Neuronal stem cell (in vitro differentiated cells): ENCODE data around the gene TMC7. TPM values are rescaled to one million over a fixed set of nuclear protein-coding genes. Genes with fewer than 3 reads are reported as not detected.
A peak's percentile ranks its signal among the peaks of the same experiment; 100 is the strongest.

Source experiments
- DNase-seq: peaks from one replicate; pipeline ENCODE4 v3.0.0-alpha.2; 2013; ENCODE audit warnings: low spot score
- H2AFZ ChIP-seq: one replicate; pipeline ENCODE4 v1.6.1; 2013; ENCODE audit warnings: mild to moderate bottlenecking, low read length, inconsistent platforms
- H2AK5ac ChIP-seq: 2 replicates; pipeline ENCODE4 v1.6.1; 2013; ENCODE audit warnings: low read depth, mild to moderate bottlenecking, inconsistent platforms, low read length, moderate library complexity, mixed read lengths
- H2BK120ac ChIP-seq: 2 replicates; pipeline ENCODE4 v1.6.1; 2013; ENCODE audit warnings: low read depth, mild to moderate bottlenecking, inconsistent platforms, low read length, moderate library complexity, mixed read lengths
- H2BK12ac ChIP-seq: one replicate; pipeline ENCODE4 v1.6.1; 2013; ENCODE audit warnings: low read length, inconsistent platforms
- H2BK15ac ChIP-seq: 2 replicates; pipeline ENCODE4 v1.6.1; 2013; ENCODE audit warnings: mild to moderate bottlenecking, low read length, inconsistent platforms, mixed read lengths
- H2BK5ac ChIP-seq: one replicate; pipeline ENCODE4 v1.6.1; 2013; ENCODE audit warnings: inconsistent platforms, mild to moderate bottlenecking, low read length, moderate library complexity
- H3K14ac ChIP-seq: one replicate; pipeline ENCODE4 v1.6.1; 2013; ENCODE audit warnings: low read length, inconsistent platforms
- H3K18ac ChIP-seq: 2 replicates; pipeline ENCODE4 v1.6.1; 2013; ENCODE audit warnings: low read length, inconsistent platforms
- H3K23ac ChIP-seq: 2 replicates; pipeline ENCODE4 v1.6.1; 2013; ENCODE audit warnings: low read depth, mild to moderate bottlenecking, mixed read lengths, low read length, inconsistent platforms; ENCODE audit not compliant: poor library complexity
- H3K27ac ChIP-seq: replicated peaks from 3 replicates; pipeline ENCODE4 v1.5.1; 2013; ENCODE audit warnings: low read length, inconsistent platforms
- H3K27me3 ChIP-seq, 3 experiments: 2 replicates each; pipeline ENCODE4 v1.6.1; 2013; ENCODE audit warnings: low read length in 3 of 3, mild to moderate bottlenecking in 2 of 3, inconsistent platforms in 1 of 3, low read depth in 1 of 3, mixed read lengths in 1 of 3, moderate library complexity in 1 of 3; ENCODE audit not compliant: control insufficient read depth in 3 of 3, insufficient read depth in 3 of 3
- H3K36me3 ChIP-seq, 2 donors: replicated peaks in 1 of 2; 2 replicates each; pipeline ENCODE4 v1.6.1; 2013; ENCODE audit warnings: low read length in 2 of 2; ENCODE audit not compliant: control insufficient read depth in 2 of 2, insufficient read depth in 2 of 2
- H3K4ac ChIP-seq: 2 replicates; pipeline ENCODE4 v1.6.1; 2013; ENCODE audit warnings: inconsistent platforms, mild to moderate bottlenecking, low read length, moderate library complexity
- H3K4me1 ChIP-seq, 2 donors: 1 replicate in 1 of 2; 2 replicates in 1 of 2; pipeline ENCODE4 v1.6.1; 2013; ENCODE audit warnings: low read length in 2 of 2, low read depth in 1 of 2; ENCODE audit not compliant: control insufficient read depth in 2 of 2, insufficient read depth in 1 of 2
- H3K4me2 ChIP-seq: one replicate; pipeline ENCODE4 v1.6.1; 2013; ENCODE audit warnings: mild to moderate bottlenecking, low read length, inconsistent platforms; ENCODE audit not compliant: insufficient read depth, poor library complexity, severe bottlenecking
- H3K4me3 ChIP-seq, 2 donors: 2 replicates each; pipeline ENCODE4 v1.5.1; 2013; ENCODE audit warnings: low read length in 2 of 2, mild to moderate bottlenecking in 2 of 2, inconsistent platforms in 1 of 2, moderate library complexity in 1 of 2
- H3K79me1 ChIP-seq: one replicate; pipeline ENCODE4 v1.6.1; 2013; ENCODE audit warnings: low read depth, mild to moderate bottlenecking, inconsistent platforms, low read length, moderate library complexity
- H3K9ac ChIP-seq: one replicate; pipeline ENCODE4 v1.6.1; 2013; ENCODE audit warnings: mild to moderate bottlenecking, low read depth, low read length, inconsistent platforms; ENCODE audit not compliant: poor library complexity
- H3K9me3 ChIP-seq, 2 donors: replicated peaks in 1 of 2; 2 replicates each; pipeline versions ENCODE3 to v1.6.1; 2013; ENCODE audit warnings: low read length in 2 of 2, mild to moderate bottlenecking in 2 of 2, inconsistent platforms in 1 of 2, low read depth in 1 of 2, mixed read lengths in 1 of 2, moderate library complexity in 1 of 2; ENCODE audit not compliant: control insufficient read depth in 2 of 2, insufficient read depth in 1 of 2
- H4K8ac ChIP-seq: one replicate; pipeline ENCODE4 v1.6.1; 2013; ENCODE audit warnings: low read depth, mild to moderate bottlenecking, inconsistent platforms, low read length, moderate library complexity
- H4K91ac ChIP-seq: one replicate; pipeline ENCODE4 v1.6.1; 2013; ENCODE audit warnings: low read length, low read depth, mild to moderate bottlenecking, inconsistent platforms; ENCODE audit not compliant: poor library complexity
- WGBS, 2 donors: extraction: QIAGEN DNeasy Blood & Tissue Kit; methylation state at CpG; one replicate each; pipeline ENCODE4 v1.1.7; 2013; ENCODE audit warnings: missing lambda C conversion rate in 2 of 2, mixed read lengths in 1 of 2; ENCODE audit not compliant: insufficient read length in 2 of 2, insufficient replicate concordance in 1 of 2; ENCODE audit errors: extremely low coverage in 2 of 2; 5-methylcytosine and 5-hydroxymethylcytosine counted together
- polyA plus RNA-seq, 2 experiments: library from polyadenylated mRNA; stranded (reverse); fragments of 200-250 nt; gene quantifications; one replicate each; pipeline ENCODE4 v1.2.3, GENCODE V29; 2013

Gene TMC7
- 6.0 TPM for polyA plus RNA-seq (2013, experiment 1 of 2)
- 6.2 TPM for polyA plus RNA-seq (2013, experiment 2 of 2)

- H2BK5ac ChIP-seq: no peak within 1 kb of the TSS
- peak within 1 kb of the TSS; percentile 66 for H3K4me2 ChIP-seq
- no peak within 1 kb of the TSS for H2BK15ac ChIP-seq
- no peaks in the 10 kb centered on the region for H3K27me3 ChIP-seq
- WGBS, 2 donors: no CpG with 5 or more reads among the region's 64 CpGs
- H4K91ac ChIP-seq: no peak within 1 kb of the TSS
- H3K4me3 ChIP-seq: peak within 1 kb of the TSS; percentile 60 to 93
- no peaks in the 10 kb centered on the region for H3K79me1 ChIP-seq
- no peak within 1 kb of the TSS for H3K14ac ChIP-seq
- H4K8ac ChIP-seq: no peak within 1 kb of the TSS
- H2AFZ ChIP-seq: peak within 1 kb of the TSS; percentile 96
- H2BK12ac ChIP-seq: no peak within 1 kb of the TSS
- peak within 1 kb of the TSS; percentile 99 for H3K9ac ChIP-seq
- peak within 1 kb of the TSS; percentile 99 for H3K18ac ChIP-seq
- H3K36me3 ChIP-seq: no peaks in the 10 kb centered on the region
- H3K27ac ChIP-seq: no peak within 1 kb of the TSS
- no peak within 1 kb of the TSS for H2BK120ac ChIP-seq
- no peak within 1 kb of the TSS for H3K4ac ChIP-seq
- peaks cover 0 to 2% of the 10 kb centered on the region in 2 donors for H3K4me1 ChIP-seq
- peak within 1 kb of the TSS; percentile 87 for H3K23ac ChIP-seq
- DNase-seq: peak; percentile 88
- H3K9me3 ChIP-seq: no peaks in the 10 kb centered on the region
- no peak within 1 kb of the TSS for H2AK5ac ChIP-seq
Measured at GRCh38 chr16:18983565-18984434, at the start of gene TMC7. TSS of gene TMC7 (plus strand) at chr16:18983934. CDS start at chr16:18984064, 130 bp downstream.

GRCh38 chr16:18936727-18937340 is 46.9 kb upstream of the TMC7 start:
- no peak overlapping the region for H3K4me3 ChIP-seq
- H3K27me3 ChIP-seq: no peaks in the 10 kb centered on the region
- H2BK120ac ChIP-seq: no peak overlapping the region

GRCh38 chr16:18937390-18937789 is 46.3 kb upstream of the TMC7 start:
- no peak overlapping the region for H2AK5ac ChIP-seq
- no peak overlapping the region for H4K8ac ChIP-seq

More at GRCh38 chr16:18936727-18937340, 46.9 kb upstream of the TMC7 start:
- Histone ChIP-seq H3K4me2 (no peak overlapping the region), H2BK12ac (no peak overlapping the region), H2AFZ (no peak overlapping the region), H3K18ac (no peak overlapping the region), H2BK15ac (no peak overlapping the region), H2AK5ac (no peak overlapping the region), H3K23ac (no peak overlapping the region), H3K79me1 (no peaks in the 10 kb centered on the region), H3K36me3 (no peaks in the 10 kb centered on the region), H3K9me3 (no peaks in the 10 kb centered on the region), H3K27ac (no peak overlapping the region), H4K91ac (no peak overlapping the region), H3K4ac (no peak overlapping the region), H3K4me1 (peaks cover 0 to 5% of the 10 kb centered on the region in 2 donors), H3K9ac (no peak overlapping the region), H4K8ac (no peak overlapping the region), H3K14ac (no peak overlapping the region), H2BK5ac (no peak overlapping the region)
- DNase-seq: no peak
- WGBS, 2 donors: no CpG with 5 or more reads among the region's 7 CpGs

GRCh38 chr16:18938986-18939385 is 44.7 kb upstream of the TMC7 start:
- no peak overlapping the region for H3K18ac ChIP-seq
- H2BK12ac ChIP-seq: no peak overlapping the region
- H3K9ac ChIP-seq: no peak overlapping the region
- no peak overlapping the region for H2BK120ac ChIP-seq
- H3K79me1 ChIP-seq: no peaks in the 10 kb centered on the region
- H3K27me3 ChIP-seq: no peaks in the 10 kb centered on the region
- H3K9me3 ChIP-seq: no peaks in the 10 kb centered on the region
- H2AFZ ChIP-seq: no peak overlapping the region
- H2BK5ac ChIP-seq: no peak overlapping the region
- no peak overlapping the region for H4K8ac ChIP-seq
- H3K4me3 ChIP-seq: no peak overlapping the region
- H3K4me2 ChIP-seq: no peak overlapping the region
- H3K4ac ChIP-seq: no peak overlapping the region
- DNase-seq: no peak
- H3K27ac ChIP-seq: no peak overlapping the region
- H3K14ac ChIP-seq: no peak overlapping the region
- H2AK5ac ChIP-seq: no peak overlapping the region
- H3K23ac ChIP-seq: no peak overlapping the region
- H3K4me1 ChIP-seq: no peaks in the 10 kb centered on the region
- H2BK15ac ChIP-seq: no peak overlapping the region
- H3K36me3 ChIP-seq: no peaks in the 10 kb centered on the region
- no CpG with 5 or more reads among the region's 9 CpGs for WGBS, 2 donors
- no peak overlapping the region for H4K91ac ChIP-seq

More at GRCh38 chr16:18937390-18937789, 46.3 kb upstream of the TMC7 start:
- H3K14ac ChIP-seq: no peak overlapping the region
- H3K4me3 ChIP-seq: no peak overlapping the region
- no peak for DNase-seq
- H4K91ac ChIP-seq: no peak overlapping the region
- H3K27ac ChIP-seq: no peak overlapping the region
- no peak overlapping the region for H2BK120ac ChIP-seq
- no peak overlapping the region for H2BK12ac ChIP-seq
- H3K79me1 ChIP-seq: no peaks in the 10 kb centered on the region
- H2BK5ac ChIP-seq: no peak overlapping the region
- H3K18ac ChIP-seq: no peak overlapping the region
- no peak overlapping the region for H3K4me2 ChIP-seq
- no peak overlapping the region for H2AFZ ChIP-seq
- no peak overlapping the region for H3K23ac ChIP-seq
- no peak overlapping the region for H2BK15ac ChIP-seq
- no peaks in the 10 kb centered on the region for H3K36me3 ChIP-seq
- H3K27me3 ChIP-seq: no peaks in the 10 kb centered on the region
- no peak overlapping the region for H3K9ac ChIP-seq
- no peaks in the 10 kb centered on the region for H3K9me3 ChIP-seq
- H3K4me1 ChIP-seq: peaks cover 0 to 4% of the 10 kb centered on the region in 2 donors
- no peak overlapping the region for H3K4ac ChIP-seq
